ENCODE results near the gene TMEM176A.
"Not testable (repeated sequence)": the region's sequence is repeated elsewhere in the genome, so short reads cannot be mapped to it uniquely, and the experiment has no call there.

TMEM176A gene

DNA sequence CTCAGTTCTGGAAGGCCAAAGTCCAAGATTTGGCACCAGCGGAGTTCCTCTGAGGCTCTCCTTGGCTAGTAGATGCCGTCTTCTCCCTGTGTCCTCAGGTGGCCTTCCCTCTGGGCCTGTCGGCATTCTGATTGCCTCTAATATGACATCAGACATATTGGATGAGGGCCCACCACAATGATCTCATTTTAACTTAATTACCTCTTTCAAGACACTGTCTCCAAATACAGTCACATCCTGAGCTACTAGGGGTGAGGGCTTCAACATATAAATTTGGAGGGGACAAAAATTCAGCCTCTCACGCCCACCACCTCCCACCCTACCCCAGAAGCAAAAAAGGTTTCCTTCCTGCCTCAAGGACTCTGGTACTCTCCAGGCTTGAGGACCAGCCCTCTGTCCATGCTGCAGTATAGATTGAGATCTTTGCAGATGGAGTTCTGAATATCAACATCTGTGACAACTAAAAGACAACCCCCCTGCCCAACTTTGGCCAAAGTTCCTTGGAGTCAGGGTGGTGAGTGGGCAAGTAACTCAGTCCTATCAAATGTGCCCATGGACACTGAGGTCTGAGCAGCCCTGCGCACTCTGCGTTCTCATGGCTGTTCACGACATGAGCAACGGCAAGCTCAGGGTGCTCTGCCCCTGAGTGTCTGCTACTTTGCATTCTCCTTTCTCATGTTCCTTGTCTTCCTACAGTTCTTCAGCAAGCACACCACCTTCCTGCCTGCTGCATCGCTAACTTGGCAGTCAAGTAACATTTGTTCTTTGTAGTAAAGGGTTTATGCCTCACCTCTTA lies 11.9 kb upstream of the TMEM176A start:
- no peak for DNase-seq (ENCODE audit: low spot score)

DNA sequence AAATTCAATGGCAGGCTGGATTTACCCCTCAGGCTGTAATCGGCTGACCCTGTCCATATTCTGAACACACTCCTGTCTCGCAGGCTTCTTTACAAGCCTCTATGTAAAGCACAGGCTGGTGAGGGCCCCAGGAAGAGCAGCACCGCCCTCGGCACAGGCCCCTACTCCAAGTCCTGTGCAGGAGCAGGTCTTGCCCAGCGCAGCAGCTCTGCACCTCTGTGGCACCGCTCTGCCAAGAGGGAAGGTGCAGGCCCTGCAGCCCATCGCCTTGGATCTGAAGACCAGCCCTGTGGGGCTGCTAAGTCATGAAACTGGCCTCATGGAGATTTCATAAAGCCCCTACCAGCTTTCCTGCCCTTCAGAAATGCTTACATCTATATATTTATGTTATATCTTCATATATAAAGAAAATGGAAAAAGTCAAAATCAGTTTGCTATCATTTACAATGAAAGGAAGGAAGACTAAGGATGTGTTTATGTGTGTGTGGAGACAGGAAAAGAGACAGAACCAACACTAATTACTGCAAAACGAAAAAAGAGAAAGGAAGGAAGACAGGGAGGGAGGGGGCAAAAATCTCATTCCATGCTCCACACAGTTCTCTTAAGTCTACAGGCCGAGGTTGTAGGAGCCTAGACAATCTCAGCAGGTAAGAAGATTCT lies 10.0 kb upstream of the TMEM176A start:
- no peak for DNase-seq (ENCODE audit: low spot score)

DNA sequence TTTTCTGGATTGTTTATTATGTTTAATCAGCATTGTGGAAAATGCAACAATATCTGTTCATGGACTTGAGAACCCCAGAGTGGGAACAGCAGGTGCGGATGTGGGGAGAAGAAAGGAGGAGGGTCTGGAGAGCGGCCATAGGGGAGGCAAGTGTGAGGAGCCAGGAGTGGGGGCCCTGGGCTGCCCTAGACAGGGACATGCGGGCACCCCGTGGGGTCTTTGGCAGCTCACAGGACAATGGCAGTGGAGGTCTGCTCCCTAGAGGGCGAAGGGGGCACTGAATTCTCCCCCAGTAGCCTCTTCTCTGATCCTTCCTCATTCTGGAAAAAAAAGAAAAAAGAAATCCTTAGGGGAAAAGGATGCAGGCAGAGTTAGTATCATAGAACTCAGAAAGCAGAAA lies 9.3 kb upstream of the TMEM176A start:
- no peak for DNase-seq (ENCODE audit: low spot score)

DNA sequence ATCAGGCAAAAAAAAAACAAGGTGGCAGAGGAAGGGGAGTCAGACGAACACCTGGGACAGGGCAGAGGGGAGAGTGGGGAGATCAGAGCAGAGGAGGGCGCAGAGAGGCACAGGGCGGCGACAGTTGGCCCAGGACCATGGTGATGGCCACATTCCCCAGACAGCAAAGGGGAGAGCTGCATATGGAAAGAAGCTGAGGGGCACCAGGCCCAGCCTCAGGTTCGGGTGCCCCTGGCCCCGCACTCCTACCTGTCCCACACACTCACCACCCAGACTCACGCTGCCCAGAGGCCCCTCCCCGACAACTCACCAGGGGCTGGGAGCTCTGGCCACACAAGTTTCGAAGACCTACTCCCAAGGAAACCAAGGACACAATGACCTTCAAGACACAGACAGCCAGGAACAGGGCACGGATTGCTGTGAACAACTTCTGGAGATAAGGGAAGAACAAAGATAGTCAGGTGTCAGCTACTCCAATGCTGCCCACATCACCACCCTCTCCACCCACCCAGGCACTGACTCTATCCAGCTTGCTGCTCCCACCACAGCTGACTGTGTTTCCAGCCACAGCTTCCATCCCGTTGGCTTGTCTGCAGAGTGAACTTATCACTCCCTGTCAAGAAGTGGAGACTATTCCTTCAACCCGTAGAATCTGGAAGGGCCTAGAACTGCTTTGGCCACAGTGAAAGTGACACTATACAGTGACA lies 8.7 kb upstream of the TMEM176A start:
- no peak for DNase-seq (ENCODE audit: low spot score)

DNA sequence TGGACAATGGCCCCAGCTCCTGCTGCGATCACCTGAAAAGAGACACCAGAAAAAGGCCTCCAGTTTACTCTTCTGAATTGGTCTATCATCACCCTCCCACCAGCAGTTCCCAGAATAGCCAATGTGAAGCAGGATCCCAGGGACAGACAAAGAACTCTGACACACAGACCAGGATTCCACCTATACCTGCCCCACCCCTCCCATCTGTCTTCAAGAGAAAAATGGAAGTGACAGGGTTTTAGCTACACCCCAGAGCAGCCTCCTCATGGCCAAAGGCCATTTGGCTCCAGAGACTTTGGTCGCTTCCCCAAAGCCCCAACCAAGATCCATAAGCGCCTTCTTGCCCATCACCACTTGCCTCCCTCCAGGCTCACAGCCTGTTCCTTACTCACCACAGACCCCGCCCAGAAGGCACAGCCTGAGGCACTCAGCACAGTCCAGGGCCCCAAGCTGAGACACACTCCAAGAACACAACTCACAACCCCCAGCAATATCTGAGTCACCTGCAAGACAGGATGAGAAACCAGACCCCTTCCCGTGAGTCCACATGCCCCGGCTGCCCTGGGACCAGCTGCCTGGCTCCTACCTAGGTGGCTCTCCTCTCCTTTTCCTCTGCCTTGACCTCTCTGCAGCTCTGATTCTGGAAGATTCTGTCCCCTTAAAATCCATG lies 6.9 kb upstream of the TMEM176A start:
- DNase-seq (ENCODE audit: low spot score) = no peak

DNA sequence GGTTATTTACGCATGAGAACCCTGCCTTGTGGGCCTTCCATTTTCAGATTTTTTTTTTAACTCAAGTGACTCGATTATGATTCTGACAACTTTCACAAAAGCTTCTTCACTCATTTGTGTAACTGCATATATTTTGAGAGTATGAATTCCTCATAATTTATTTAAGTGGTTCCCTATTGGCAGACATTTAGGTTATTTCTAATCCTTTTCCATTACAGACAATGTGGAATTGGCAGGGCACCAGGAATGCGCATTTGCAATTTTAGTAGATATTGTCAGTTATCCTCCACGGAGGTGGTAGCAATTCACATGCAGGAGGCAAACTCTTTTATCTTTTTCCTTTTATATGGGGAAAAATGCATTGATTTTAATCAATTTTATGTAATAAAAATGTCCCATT lies 2.9 kb upstream of the TMEM176A start:
- DNase-seq (ENCODE audit: low spot score) = no peak

DNA sequence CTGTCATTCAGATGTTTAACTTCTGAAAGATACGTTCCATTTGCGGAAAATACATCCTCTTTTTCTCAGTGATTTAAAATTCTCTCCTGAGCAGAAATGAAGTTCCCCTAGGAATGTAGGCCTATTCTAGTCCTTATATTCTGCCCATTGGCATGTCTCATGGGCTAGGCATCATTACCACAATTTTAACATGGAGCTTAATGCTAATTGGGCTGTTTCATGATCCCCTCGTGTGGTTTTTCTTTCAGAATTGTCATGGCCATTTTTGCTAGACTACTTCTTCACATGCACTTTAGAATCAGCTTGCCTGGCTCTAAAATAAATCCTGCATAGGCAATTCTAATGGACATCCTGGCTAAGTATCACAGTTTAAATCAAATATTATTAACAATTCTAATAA lies 1.4 kb upstream of the TMEM176A start:
- DNase-seq (ENCODE audit: low spot score) = no peak

DNA sequence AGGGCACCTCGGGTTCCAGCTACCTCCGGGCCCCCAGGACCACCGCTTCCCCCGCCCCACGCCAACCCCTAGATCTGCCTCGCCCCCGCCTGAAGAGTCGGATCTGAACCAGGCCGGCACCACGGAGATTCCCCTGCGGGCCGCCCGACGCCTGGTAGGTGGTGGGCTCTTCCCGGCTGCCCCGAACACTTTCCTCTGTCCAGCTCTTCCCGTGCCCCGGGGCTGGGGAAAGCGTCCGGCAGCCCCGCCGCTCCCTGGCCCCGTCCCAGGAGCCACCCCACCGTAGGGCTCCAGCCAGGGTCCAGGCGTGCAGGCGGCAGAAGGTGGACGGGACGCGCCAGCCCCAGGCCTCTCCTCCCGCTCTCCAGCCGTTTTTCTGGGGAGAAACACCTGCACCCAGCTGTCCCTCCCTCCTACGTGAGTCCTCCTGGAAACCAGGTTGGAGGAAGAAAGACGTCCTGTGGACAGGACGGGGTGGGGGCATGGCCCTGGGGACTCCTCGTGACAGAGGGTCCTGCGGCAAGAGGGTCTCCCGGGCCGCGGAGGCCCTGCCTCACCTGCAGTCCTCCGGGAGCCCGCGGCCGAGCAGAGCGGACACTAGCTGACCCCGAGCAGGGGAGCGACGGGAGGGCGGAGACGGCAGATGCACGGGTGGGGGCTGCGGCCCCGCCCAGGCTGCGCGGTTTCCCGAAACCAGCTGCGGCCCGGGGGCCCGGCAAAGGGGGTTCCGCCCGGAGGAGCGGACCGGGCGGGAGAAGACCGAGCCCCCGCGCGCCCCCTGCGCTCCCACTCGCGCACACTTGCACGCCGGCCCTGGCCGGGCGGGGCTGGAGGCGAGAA lies 608 bp upstream of the TMEM176A start, which contains the start of gene TMEM176B:
TMEM176B (minus strand) TSS at position 624 of the 840 bp plus-strand sequence. CDS start 3,795 bp downstream, outside the sequence.
- DNase-seq (ENCODE audit: low spot score) = no peak

DNA sequence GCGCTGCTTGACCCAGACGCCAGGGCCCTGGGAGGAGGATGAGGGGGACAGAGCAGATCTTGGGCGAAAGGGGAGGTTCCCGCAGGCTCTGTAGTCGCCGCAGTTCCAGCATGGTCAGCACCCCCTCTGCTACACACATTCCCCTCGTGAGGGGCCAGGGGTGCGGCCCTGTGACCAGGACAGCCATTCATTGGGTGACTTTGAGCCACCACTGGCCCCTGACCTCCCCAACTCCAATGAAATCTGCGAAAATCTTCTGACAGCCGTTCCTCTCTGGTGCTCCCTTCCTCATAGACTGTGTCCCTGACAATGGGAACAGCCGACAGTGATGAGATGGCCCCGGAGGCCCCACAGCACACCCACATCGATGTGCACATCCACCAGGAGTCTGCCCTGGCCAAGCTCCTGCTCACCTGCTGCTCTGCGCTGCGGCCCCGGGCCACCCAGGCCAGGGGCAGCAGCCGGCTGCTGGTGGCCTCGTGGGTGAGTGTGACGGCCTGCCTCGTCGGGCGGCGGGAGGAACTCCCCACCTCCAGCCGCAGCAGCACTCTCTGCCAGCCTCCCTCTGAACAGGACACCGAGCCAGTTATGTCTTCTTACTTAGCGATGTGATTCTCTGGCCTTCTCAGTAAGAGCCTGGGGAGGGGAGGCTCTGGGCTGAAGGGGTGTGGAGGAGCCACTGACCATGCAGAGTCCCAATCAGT lies 825 bp downstream of the TMEM176A start:
- no peak for DNase-seq (ENCODE audit: low spot score)

DNA sequence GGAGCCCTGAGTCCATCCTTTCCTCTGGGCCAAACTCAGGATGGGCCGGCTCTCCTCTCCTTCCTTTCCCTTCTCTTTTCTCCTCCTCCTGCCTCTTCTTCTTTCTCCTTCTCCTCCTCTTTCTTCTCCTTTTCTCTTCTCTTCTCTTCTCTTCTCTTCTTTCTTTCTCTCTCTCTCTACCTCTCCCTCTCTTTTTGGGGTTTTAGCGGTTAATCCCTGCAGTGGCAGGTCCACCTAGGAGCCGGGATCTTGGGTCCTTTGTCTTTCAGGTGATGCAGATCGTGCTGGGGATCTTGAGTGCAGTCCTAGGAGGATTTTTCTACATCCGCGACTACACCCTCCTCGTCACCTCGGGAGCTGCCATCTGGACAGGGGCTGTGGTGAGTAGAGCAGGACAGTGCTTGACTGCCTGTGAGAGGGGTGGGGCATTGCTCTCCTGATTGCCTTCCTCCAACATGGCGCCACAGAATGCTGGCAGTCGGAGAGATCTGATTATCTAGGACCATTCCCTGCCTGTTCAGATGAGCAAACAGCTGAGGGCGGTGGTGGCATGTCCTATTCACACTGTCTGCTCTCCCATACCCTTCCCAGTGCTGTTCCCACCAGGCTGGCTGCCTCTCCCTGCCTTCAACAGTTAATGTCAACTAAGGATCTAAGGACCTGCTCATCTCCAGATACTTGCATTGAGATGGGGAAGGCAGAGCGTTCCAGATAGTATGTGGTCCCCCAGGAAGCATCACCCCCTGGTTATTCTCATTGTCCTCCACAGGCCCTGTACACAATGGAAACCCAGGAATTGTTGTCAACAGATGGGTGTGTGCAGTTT lies 1.6 kb downstream of the TMEM176A start:
- no peak for DNase-seq (ENCODE audit: low spot score)

DNA sequence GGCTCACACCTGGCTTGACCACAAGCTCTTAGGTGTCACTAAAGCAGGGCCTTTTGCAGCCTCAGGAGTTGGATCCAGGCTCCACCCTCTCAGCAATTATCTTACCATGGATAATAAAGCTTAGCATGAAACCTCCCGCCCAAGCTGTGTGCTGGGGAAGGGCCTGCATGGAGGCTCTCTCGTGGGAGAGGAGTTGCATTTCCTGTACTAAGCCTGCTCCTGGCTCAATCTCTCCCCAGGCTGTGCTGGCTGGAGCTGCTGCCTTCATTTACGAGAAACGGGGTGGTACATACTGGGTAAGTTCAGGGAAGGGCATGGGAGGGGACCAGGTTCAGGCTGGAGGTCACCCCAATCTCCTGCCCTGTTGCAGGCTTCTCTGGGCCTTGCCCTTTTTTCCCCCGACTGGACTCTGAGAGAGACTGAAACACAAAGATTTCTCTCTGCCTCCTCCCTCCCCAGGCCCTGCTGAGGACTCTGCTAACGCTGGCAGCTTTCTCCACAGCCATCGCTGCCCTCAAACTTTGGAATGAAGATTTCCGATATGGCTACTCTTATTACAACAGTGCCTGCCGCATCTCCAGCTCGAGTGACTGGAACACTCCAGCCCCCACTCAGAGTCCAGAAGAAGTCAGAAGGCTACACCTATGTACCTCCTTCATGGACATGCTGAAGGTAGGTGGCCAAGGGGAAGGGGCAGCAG lies 2.7 kb downstream of the TMEM176A start:
- DNase-seq (ENCODE audit: low spot score) = no peak

DNA sequence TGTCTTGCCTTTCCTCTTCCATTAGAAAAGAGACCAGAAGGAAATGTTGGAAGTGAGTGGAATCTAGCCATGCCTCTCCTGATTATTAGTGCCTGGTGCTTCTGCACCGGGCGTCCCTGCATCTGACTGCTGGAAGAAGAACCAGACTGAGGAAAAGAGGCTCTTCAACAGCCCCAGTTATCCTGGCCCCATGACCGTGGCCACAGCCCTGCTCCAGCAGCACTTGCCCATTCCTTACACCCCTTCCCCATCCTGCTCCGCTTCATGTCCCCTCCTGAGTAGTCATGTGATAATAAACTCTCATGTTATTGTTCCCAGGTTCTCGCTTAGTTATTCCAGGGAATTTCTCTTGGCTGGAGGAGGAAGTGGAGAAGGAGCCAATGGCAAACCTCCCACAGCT lies 4.2 kb downstream of the TMEM176A start:
- DNase-seq (ENCODE audit: low spot score) = no peak

DNA sequence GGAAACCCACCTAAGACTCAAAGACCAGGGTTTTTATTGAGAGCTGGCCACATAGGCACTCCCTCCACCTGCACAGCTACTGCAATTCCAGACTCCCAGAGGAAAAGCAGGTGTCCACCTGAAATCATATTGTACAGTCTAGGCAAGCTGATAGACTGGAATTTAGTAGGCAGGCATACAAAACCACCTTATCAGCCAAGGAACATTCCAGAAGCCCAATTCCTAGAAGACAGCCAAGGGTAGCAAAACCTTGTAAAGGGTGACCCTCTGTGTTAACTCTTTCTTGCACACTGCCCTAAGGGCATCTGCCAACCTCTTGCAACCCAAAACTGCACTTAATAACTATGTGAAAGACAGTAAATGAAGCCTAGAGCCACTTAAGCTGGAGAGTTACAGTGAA lies 5.3 kb downstream of the TMEM176A start:
- DNase-seq (ENCODE audit: low spot score) = no peak

DNA sequence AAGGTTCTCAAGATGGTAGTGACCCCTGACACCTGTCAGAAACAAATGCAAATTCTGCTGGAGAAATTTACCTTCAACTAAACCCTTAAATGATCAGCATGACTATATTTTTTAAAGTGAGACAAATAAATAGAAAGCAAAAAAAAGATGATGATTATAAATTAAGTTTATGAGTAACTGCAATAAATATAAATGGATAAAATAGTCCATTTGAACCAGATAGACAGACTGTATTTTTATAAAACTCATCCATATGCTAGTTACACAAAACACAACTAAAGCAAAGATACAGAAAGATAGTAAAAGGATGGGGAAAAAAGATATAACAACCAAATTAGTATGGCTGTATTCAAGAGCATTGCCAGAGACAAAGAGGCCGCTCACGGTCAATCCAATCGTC lies 5.9 kb downstream of the TMEM176A start:
- DNase-seq (ENCODE audit: low spot score) = no peak

DNA sequence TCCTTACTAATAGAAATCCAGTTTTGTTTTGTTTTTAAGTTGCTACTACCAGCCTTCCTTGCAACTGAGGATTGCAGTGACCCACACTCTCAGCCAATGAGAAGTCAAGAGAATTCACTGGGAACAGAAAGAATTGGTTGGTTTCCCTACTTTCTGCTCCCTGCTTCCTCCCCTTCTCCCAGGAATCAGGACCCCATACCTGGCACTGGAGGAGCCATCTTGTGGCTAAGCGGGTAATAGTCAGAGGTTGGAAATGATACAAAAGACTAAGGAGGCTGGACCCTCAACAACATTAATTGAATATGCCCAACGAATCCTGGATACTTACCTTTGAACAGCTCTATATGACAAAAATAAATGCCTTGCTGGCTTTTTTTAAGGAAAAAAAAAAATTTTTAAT lies 6.3 kb downstream of the TMEM176A start:
- DNase-seq (ENCODE audit: low spot score) = no peak

DNA sequence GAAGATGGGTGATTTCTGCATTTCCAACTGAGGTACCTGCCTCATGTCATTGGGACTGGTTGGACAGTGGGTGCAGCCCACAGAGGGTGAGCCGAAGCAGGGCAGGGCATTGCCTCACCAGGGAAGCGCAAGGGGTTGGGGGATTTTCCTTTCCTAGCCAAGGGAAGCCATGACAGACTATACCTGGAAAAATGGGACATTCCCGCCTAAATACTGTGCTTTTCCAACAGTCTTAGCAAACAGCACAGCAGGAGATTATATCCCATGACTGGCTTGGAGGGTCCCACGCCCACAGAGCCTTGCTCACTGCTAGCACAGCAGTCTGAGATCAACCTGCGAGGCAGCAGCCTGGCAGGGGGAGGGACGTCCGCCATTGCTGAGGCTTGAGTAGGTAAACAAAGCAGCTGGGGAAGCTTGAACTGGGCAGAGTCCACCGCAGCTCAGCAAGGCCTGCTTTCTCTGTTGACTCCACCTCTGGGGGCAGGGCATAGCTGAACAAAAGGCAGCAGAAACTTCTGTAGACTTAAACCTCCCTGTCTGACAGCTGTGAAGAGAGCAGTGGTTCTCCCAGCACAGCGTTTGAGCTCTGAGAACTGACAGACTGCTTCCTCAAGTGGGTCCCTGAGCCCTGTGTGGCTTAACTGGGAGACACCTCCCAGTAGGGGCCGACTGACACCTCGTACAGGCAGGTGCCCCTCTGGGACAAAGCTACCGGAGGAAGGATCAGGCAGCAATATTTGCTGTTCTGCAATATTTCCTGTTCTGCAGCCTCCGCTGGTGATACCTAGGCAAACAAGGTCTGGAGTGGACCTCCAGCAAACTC lies 7.3 kb downstream of the TMEM176A start:
- DNase-seq (ENCODE audit: low spot score) = not testable (repeated sequence)

DNA sequence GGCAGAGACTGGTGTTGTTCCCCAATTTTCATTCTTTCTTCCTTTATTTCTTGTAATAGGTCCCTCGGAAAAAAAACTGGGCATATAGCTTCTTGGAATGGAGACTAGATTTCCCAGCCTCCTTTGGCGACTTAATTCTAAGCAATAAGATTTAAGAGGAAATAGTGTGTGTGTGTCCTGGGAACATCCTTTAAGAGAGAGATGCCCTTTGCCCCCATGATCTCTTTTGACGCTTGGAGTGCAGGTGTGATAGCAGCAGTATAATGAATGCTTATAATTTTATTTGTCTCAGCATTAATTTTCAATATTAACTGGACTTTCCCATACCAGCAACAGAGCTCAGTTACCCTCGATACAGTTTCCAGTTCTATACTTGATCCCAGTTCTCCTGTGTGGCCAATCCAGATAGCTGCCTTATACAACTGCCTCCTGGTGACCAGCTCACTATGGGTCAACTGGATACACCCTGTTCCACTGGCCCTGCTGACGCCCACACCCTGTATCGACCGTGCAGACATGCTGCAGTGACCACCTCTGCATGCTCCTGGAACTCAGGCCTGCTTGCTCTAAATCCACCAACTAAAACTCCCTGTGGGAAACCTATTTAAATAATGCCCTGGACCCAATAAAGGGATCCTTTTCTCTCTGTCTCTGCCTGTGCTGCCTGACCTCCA lies 13.9 kb downstream of the TMEM176A start:
- no peak for DNase-seq (ENCODE audit: low spot score)

DNA sequence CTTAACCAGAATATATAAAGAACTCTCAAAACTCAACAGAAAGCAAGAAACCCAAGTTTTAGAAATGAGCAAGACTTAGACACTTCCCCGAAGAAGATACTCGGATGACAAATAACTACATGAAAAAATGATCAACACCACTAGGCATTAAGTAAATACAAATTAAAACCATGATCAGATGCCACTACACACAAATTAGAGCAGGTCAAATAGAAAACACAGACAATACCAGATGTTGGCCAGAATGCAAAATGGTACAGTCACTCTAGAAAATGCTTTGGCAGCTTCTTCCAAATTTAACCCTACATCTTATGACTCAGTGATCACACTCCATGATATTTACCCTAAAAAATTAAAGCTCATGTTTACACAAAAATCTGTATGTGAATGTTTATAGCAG lies 18.4 kb downstream of the TMEM176A start:
- DNase-seq (ENCODE audit: low spot score) = no peak

Data from pons (tissue), 1 donor.